GM19463 (cell line): ENCODE results near the gene HOXA4.

ENCODE experiments used
- ATAC-seq: cut with Tn5 transposase; IDR thresholded peaks from one replicate; pipeline ENCODE4 v1.9.1; 2021; ENCODE audit warnings: mild to moderate bottlenecking, moderate library complexity; ENCODE audit not compliant: unreplicated experiment

Gene HOXA4

DNA sequence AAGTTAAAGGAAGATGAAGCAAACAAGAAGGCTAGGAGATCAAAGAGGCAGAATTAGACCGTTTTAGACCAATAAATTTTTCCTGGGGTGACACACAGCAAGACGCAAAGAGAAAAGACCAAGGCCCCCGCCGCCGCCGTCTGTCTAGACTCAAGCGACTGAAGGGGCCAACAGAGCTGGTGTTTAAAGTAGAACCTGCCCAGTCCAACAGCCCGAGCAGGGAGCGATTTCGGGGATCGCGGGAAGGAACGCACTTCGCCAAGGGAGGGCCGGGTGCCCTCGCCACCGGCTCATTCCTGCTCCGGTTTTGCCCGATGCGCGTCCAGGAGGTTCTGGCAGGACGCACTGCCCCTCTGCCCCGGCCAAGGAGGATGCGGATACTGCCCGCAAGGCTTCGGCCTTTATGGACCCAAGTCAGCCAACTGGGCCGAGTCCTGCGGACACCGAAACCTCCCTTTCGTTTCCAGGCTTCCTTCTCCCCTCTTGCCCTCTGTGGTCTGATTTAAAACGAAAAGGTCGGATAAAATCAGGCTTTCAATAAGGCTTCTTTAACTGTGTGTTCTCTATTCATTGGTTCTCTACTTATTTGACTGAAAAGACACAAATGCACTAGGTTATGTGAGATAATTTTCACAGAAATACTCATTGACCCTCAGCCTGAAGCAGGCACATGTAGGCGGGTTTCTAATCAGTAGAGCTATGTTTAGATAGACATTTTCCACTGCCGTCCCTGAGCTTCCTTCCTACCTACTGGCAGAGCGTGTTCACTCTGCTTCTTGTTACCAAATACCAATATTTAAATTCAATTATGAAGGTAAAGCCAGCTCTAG, 28.1 kb upstream of the HOXA4 start:
- ATAC-seq: no peak

DNA sequence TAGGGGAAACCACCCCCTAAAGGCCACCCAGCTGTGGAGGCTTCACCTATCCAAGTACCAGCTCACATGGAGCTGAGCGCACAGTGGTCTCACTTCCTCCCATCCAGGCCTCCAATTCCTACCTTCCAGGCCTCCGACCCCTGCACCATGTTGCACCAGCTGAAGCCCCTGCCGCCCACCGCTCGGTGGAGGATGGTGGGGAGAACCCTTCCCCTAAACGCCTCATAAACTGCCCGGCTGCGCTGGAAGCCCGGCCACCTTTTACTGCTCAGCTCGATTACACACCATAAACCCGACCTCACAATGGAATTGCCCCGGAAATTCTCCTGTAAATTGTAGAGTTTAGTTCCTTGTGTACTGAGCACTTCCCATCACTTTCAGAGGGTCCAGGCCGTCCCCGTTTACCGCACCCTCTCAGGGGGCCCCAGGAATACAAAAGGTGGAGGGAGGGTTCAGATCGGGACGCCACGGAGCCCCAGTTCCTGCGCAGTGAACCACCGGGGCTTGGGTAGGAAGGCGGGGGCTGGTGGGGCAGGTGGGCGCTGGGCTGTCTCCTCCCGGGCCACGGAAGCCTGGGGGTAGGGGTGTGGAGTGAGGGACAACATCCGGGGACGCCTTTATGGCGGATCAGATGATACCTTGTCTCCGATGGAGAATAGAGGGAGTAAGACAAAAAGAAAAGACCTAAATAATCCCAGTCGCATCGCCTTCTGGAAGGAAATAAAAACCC, 27.3 kb upstream of the HOXA4 start:
- no peak for ATAC-seq

DNA sequence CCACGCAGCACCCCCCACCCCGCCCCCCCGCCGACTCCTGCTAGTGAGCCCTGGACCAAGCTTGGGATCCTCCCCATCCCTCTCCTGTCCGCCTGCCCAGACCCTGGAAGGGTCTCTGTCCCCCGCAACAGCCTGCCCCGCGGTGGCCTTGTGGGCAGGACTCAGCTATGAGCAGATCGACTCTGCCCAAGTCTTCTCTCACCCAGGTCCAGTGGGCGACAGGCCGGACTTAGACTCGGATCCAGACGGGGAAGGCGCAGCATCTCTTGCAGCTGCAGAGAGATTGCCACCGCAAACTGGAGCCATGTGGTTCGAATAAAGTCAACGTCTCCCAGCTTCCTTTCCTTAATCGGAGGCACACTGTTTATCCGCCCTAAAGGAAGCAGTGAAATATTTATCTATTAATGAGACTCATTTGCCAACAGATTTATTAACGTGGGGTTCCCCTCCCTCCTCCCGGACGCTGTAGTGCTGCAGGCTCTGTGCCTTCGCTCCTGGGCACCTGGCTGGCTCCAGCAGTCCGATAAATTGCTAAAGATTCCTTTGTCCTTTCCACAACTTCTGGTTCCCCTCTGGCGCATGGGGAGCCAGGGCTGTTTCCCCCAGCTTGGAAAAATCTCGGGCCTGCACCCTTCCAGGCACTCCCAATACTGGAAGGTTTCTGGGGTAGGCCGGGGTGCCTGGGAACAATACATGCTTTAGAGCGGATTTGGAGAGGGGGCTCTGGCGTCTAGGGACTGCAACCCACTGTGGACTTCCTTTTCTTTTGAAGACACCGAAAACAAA, 26.6 kb upstream of the HOXA4 start:
- ATAC-seq: no peak

DNA sequence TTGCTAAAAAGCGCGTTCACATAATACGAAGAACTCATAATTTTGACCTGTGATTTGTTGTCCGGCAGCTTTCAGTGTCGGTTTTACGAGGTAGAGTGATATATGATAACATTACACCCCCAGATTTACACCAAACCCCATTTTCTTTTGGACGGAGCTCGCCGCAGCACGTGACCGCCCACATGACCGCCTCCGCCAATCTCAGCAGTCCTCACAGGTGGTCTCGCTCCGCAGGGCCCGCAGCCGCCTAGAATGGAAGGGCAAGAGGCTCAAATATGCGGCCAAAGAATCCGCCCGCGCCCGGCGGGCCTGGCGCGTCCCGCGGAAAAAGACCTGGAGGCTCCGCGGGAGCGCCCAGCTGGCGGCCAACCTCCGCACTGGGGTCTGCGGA, 25.9 kb upstream of the HOXA4 start, which contains the start of gene HOXA7:
Gene HOXA7, minus strand, starts transcription at position 168 of the 391 bp plus-strand sequence. Its CDS starts 130 bp downstream, at position 38.
- no peak for ATAC-seq

DNA sequence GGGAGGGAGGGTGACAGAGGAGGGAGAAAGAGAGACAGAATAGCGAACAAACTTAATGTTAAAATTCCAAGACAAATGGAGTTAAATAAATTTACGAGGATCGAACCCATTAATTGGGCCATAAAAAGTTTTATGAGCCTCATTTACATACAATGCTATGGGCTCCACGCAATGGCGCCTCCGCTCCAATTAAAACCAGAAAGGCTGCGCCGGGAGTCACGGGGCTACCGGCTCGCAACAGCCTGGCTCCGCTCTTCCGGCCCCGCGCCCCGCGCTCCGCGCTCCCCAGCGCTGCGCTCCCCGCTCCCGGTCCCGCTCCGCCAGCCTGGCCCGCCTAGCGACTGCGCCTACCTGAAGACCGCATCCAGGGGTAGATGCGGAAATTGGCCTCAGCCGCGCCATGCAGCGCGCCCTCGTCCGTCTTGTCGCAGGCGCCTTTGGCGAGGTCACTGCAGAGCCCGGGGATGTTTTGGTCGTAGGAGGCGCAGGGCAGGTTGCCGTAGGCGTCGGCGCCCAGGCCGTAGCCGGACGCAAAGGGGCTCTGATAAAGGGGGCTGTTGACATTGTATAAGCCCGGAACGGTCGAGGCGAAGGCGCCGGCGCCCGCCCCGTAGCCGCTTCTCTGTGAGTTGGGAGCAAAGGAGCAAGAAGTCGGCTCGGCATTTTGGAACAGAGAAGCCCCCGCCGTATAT, 25.4 kb upstream of the HOXA4 start:
- ATAC-seq: no peak

DNA sequence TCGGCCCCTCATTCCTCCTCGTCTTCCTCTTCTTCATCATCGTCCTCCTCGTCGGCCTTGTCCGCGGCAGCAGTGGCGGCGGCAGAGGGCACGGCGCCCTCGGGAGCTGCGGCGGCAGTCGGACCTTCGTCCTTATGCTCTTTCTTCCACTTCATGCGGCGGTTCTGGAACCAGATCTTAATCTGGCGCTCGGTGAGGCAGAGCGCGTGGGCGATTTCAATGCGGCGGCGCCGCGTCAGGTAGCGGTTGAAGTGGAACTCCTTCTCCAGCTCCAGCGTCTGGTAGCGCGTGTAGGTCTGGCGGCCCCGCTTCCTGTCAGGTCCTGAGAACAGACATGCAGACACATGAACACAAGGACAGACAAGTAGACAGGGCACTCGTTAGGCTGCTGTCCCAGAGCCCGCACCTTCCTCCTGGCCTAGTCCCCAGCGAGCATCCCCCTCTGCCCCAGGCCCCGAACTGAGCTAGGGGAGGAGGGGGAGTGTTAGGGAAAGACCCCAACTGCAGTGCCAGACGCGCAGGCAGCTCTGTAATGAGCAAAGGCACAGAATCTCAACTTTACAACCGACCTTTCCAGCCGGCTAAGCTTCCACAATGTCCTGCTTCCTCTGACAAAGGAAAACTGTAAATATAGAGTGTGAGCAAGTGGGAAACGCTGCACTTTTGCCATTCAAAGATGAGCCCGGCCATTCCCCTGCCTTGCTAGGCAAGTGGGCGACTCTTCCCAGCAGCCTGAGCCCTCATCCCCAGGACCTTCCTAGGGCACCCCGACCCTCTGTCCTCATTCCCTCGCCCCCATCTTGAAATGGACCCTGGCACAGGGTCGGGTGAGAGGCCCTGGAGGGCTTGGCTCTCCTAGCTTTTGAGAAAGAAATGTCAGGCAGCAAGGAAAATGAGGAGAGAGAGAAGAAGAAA, 24.6 kb upstream of the HOXA4 start:
- ATAC-seq: no peak

DNA sequence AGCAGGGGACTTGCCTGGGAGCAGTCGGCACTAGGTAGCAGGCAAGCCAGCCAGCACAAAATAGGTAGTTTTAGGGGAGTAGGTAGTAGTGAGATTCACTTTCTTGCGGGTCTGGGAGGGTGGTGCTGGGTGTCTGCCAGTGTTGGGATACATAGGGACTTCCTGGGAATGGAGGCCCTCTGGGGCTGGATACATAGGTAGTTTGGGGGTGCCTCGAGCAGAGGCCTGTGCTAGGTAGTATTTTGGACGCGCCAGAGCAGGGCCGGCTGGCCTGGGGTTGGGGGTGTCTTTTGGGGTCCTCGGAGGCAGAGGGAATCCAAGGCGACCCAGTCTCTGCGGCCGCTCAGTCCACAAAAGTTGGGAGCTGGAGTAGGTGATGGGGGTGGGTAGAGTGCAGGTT, 23.8 kb upstream of the HOXA4 start:
- ATAC-seq: no peak

DNA sequence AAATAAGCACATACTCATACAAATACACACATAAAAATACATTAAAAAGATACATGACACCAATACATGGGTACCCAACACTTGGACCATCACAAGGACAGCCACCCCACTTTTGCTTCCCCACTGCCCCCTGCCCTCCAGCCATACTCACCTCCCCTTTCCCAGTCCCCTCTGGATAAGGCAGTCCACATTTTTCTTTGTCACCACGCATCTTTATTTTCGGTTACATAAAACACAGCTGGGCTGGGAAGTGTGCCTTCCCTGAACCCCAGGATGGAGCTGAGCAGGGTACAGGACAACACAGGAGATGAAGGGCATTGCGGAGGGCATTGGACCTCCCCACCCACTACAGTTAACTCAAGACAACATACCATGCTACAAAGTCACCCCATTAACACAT, 23.0 kb upstream of the HOXA4 start:
- ATAC-seq: no peak

DNA sequence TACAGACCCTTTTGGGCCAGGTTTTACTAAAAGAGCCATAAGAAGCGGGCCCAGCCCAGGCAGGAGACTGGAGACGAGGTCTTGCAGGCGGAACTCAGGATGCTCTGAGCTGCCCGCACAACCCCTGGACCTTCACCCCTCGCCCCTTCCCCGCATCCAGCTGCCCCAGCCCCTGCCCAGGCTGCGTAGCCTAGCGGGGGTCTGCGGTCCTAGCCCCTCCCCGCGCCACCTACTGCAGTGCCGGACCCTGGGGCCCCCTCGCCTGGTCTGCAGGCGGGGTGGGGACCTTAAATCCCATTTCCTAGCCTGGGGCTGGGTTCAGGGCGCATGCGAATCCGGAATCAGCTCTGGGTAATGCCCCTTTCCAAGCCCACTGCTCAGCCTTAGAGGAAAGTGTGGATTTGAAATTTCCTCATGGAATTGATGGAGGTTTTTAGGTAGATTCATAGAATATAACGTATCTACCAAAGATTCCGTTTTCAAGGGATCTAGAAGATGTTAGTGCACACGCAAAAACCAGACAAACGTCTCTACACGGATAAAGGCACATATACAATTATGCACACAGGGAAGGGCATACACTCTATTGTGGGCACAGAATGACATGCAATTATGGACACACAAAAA, 22.4 kb upstream of the HOXA4 start:
- no peak for ATAC-seq

DNA sequence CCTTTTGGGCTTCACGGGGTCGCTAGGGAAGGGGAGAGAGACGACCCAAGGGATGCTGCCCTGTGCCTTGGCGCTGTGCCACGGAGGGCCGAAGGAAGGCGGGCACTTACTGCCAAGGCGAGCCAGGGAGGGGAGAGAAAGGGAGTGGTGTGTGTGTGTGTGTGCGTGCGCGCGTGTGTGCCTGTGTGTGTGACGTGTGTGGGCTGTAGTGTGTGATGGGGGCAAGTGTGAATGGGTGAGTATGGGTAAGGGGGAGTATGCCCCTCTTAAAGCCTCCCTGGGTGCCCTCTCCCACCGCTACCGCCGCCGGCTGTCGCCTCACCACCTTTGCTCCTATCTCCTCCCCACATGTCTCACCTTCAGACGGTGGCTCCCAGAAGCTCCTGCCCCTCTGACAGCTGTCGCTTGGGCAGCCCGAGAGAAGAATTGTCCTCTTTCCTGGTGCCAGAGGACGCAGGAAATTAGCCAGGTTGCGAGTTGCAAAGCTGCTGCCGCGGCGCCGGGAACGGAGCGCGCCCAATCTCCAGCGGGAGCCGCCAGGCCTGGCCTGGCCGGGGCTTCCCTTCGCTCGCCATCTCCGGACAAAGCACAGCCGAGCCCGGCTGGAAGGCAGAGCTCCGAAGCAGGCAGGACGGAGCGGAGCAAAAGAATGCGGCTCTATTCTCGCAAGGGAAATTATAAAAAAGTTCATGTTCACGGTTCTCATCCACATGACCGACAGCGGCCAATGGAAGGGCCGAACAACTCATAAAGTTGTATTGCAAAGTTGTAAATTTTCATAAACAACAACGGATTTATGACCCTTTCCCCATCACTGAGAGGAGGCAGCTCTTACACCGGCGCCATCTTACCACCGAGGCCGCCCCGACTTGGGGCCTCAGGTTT, 21.6 kb upstream of the HOXA4 start, which contains the start of gene HOXA3:
Gene HOXA3, minus strand, starts transcription at position 653 of the 885 bp plus-strand sequence. CDS start 41,943 bp downstream, outside the sequence.
- no peak for ATAC-seq

DNA sequence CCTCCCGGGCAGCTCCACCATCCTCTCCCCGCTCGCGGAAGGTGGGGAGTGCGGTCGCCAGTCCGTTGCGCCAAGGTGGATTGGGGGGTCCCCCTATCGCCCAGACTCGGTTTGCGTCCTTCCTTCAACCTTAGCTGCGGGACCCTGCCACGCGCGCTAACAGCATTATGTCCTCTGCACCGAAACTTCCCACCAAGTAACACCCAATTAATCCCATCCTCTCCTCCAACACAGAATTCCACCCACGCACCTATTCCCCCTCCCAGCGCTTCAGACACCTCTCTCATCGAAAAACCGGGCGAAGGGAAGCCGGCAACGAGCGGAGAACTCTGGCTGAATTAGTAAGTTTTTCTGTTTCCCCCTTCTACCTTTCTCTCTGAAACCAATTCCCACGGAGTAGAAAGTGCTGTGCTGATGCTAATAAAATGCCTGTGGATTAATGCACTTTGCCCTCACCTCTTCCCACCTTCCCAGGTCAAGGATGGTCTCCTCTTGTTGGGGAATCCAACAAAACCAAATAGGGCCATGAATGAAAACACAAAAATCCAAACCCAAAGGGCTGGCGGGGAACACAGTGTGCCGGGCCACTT, 20.9 kb upstream of the HOXA4 start:
- ATAC-seq: no peak

DNA sequence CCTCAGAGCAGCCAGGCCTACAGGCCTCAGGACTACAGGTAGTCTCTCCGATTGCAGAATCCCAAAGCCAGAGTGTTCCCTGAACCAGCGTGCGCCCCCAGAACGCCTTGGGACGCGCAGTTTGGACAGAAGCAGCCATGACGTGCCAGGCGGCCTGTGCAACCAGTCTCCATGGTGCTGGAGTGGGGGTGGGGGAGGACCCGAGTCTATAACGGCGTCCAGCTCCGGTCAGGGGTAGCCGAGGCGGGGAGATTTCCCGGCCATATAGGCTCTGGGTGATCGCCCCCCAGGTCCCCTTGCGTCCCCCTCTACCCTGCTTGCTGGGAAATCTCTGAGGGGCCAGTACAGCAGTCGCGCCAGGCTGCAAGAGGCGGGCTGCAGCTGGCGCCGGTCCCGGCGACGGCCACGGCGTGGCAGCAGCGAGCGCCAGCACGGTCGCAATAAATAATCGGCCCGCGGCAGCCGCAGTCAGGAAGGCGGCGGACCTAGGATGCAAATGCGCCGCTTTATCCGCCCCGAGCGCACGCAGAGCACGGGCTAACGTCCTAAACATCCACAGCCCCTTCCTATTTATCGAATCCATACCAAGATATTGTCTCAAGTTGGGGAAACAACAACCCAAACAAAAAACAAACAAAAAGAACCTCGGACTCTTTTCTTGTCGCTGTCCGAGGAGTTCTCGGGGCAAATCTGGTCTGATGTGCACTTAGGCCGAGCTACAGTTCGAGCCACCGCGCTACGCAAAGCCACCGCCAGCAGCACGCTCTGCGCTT, 20.2 kb upstream of the HOXA4 start:
- peak; percentile 91 for ATAC-seq

DNA sequence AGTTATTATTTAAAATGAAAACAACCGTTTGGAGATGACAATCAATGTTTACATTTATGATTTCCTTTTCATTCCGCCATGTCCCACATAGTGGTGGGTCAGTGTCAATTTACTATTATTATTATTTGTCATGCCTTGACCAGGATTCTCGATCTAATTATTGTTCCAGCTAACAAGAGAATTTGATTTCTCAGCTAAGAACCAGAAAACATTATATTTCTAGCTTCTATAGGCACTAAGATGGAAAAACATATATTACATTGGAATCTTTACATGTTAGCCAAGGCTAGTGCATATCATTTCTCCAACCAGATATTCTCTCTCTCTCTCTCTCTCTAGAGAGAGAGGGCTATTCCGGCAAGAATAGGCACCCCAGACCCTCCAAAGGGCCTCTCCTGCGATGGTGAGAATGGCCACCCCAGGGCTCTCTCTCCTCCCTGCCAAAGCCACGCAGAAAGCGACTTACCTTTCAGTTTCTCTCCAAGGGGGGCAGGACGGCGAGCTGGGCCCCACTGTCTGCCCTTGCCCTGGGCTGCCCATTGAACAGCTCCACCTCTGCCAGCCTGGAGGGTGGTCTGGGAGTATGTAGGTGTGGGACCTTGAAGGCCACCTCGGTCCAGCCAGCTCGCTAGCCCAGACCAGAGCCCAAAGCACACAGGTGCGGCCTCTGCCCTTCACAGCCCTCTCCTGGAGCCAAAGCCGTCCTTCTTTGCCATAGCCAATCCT, 19.4 kb upstream of the HOXA4 start:
- ATAC-seq: no peak

DNA sequence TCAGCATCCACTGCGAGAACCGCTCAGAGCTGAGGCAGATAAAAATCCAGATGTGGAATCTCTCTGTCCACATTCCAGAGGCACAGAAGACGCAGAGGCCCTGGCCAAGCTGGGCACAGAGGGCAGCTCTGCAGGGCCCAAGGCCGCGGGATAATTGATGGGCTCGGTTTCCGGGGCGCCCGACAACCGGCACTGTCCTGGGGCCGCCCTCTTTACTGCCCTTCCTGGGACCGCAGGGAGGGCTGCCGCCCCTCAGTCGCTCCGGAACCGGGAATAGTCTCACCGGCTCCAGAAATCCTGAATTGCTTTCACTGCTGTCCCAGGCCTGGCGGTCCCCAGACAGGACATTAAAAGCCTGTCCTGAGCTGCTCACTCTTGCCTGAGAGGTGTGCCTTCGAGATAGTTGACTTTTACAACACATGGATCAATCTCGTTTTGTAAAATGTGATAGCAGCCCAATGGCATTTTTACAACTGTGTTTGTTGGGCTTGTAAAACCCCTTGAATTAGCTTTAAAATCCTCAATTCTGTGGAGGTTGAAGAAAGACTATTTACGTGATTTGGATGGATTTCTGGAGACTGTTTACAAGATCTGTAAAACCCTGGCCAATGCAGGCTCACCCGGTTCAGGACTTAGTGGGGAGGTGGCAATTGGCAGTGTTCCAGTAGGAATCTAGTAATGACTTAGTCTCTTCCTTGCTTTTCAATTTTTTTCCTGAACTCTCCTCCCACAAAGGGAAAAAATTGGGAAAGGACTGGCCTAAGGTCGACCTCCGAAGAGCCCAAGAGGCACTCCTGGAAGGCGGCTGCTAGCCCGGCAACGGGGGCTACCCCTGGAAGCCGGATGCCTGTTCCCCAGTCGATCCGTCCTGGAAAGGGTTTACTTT, 18.4 kb upstream of the HOXA4 start:
- no peak for ATAC-seq

DNA sequence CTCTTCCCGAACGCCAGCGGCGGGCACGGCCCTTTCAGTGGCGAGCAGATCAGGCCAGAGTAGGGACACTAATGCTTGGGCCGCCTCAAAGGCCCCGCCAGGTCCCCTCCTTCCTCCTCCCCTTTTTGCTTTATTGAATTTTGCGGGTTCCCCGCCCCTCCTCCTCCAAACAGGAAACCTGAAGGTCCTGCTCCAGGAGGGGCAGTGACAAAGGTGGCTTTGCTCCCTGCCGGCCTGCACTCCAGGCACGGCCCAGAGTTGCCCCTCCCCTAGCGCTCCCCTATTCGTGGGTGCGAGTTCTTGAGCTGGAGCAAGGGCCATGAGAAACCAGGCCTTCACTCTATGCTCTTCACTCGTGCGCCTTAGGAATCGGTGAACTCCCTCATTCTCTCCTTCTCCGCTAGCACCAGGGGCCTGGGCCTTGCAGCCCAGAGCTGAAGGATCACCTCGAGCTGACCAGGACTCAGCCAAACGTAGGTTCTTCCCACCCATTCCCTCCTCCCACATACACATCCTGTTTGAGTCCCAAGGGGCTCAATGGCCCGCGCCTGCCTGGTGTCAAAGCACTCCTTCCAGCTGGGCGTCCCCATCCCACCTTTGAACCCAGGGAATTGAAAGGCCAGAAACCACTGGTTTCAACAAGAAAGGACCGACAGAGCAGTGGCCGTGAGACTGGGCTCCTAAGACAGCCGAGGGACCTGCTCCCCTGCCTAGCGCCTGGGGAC, 17.6 kb upstream of the HOXA4 start:
- no peak for ATAC-seq
